GM10266 (cell line): Measurements from ENCODE around the gene WNT3.
"Not testable (repeated sequence)": the region's sequence is repeated elsewhere in the genome, so short reads cannot be mapped to it uniquely, and the experiment has no call there.

Source experiments
- DNase-seq: peaks from one replicate; pipeline ENCODE4 v3.0.0; 2012; ENCODE audit errors: extremely low spot score
- TF ChIP-seq, protein P1 (sequence below): IDR thresholded peaks from 2 replicates; pipeline ENCODE4 v1.5.1; 2012; ENCODE audit warnings: mild to moderate bottlenecking, low read depth; ENCODE audit not compliant: control insufficient read depth, insufficient read depth; ENCODE audit errors: missing control alignments

WNT3 gene

DNA sequence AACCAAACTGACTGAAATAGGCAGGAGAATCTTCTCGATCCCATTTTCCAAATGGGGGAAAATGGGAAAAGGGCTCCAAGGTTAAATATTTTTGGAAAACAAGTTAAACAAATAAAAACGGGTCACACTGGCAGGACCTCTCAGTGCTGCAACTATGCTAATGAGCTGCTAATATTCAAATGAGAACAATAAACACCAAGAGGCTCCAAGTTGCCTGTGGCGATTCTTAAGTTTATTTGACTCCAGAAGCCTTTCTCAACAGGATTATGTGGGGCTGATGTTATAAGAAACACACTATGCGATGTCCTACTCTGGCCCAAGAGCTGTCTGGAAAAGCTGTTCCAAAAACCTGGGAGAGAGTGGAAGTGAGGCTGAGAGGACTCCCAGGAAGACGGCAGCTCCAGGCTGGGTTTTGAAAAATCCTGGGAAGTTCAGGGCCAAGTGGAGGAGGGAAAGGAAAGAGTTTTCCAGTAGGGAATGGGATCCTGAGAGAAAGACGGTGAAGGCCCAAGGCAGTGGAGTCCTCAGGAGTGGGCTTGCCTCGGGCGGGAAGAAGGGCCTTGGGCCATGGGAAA, 21.4 kb downstream of the WNT3 start:
- no peak for DNase-seq
- TF ChIP-seq, protein P1, sequence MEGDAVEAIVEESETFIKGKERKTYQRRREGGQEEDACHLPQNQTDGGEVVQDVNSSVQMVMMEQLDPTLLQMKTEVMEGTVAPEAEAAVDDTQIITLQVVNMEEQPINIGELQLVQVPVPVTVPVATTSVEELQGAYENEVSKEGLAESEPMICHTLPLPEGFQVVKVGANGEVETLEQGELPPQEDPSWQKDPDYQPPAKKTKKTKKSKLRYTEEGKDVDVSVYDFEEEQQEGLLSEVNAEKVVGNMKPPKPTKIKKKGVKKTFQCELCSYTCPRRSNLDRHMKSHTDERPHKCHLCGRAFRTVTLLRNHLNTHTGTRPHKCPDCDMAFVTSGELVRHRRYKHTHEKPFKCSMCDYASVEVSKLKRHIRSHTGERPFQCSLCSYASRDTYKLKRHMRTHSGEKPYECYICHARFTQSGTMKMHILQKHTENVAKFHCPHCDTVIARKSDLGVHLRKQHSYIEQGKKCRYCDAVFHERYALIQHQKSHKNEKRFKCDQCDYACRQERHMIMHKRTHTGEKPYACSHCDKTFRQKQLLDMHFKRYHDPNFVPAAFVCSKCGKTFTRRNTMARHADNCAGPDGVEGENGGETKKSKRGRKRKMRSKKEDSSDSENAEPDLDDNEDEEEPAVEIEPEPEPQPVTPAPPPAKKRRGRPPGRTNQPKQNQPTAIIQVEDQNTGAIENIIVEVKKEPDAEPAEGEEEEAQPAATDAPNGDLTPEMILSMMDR, result no peak

DNA sequence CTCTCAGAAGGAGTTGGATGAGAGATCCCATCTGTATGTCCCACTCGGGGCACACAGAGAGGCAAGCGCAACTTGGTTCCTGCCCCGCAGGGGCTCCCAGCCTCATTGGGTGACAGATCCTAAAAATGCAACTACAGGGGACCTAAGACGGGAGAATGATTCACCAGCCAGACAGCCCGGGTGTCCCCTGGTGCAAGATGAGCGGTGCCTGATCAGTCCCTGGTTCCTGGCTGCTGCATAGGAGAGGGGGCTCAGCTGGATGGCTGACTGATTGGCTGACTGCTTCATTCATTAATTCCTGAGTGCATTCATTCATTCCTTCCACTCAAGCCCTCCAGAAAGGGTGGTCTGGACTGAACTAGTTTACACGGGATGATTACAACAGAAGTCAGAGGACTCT, 22.0 kb downstream of the WNT3 start:
- no peak for DNase-seq
- TF ChIP-seq, protein P1, result no peak

DNA sequence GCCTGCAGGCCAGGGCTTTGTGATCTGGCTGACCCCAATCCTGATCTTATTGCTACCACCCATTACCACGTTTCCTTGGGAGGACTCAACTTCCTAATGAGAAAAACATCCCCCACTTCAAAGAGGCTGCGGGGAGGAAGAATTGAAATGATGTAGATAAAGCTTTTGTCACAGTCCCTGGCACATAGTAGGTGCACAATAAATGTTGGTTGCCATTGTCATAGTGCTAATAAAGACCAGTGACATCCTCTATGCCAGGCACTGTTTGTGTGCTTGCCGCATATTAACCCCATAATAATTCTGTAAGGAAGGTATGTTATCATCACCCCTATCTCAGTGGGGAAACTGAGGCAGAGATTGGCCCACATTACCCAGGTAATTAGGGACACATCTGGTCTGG, 22.4 kb downstream of the WNT3 start:
- TF ChIP-seq, protein P1, result no peak
- no peak for DNase-seq

DNA sequence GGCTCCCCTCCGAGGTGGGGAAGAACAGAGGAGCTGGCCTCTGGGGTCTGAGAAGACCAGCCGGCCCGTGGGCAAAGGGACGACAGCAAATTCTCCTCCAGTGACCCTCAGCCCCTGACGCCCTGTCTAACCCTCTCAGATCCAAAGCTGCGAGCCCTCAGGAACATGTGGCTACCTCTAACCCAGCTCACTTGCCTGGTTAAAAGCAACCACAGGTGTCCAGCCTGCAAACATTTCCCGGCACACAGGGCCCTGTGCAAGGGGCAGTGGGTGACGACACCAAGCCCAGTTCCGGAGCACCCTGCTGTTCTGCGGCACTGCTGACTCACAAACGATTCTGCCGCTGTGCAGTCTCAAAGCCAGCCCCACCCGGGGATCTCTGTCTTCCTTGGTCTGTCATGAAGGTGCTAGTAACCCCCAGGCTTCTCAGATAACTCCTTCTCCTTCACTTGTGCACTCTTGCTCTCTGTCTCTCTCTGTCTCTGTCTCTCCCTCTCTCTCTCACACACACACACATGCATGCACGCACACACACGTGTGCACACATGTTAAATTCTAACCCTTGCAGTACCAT, 23.0 kb downstream of the WNT3 start:
- TF ChIP-seq, protein P1, result no peak

DNA sequence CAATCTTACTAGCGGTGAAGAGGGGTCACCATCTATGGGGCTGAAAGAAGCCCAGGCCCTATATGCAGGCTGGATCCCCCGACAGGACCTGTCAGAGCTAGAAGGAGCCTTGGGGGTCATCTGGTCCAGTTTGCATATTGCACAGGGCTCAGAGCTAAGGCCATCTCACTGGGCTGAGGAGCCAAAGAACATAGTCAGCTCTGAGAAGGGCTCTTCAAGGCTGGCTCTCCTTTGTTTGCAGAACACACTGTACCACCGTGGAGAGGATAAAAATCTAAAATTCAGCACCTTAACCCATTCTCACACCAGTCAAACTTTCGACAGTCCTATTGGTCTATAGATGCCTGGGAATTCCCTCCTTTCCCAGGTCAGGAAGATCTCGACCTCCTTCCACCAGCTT, 24.2 kb downstream of the WNT3 start:
- no peak for DNase-seq
- TF ChIP-seq, protein P1, result no peak

More for the DNA sequence above, 23.0 kb downstream of the WNT3 start:
- DNase-seq, result no peak

DNA sequence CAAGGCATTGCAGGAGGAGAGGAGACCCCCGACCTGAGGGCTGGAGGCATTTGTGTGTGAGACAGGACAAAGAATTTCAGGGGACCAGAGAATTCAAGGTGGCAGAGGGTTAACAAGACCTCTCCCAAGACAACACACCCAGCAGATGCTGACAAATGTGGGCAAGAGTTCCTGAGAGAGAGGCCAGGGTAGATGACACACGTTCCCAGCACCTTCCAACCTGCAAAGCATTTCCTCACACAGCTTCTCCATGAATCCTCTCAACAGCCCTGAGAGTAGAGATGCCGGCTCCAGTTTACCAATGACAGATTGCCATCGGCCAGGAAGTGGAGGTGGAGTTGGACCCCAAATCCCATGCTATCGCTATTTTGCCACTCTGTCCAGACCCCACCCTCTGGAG, 25.0 kb downstream of the WNT3 start:
- no peak for DNase-seq
- TF ChIP-seq, protein P1, result no peak

DNA sequence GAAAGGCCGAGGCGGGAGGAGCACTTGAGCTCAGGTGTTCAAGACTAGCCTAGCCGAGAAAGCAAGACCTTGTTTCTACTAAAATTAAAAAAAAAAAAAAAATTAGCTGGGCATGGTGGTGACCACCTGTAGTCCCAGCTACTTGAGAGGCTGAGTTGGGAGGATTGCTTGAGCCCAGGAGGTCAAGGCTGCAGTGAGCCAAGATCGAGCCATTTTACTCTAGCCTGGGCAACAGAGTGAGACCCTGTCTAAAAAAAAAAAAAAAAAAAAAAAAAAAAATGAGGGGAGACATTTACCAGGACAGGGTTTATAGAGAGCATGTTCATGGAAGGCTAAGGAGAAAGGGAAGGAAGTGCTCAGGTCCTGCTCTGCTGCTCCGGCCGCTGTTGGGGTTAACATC, 25.5 kb downstream of the WNT3 start:
- DNase-seq, result not testable (repeated sequence)

DNA sequence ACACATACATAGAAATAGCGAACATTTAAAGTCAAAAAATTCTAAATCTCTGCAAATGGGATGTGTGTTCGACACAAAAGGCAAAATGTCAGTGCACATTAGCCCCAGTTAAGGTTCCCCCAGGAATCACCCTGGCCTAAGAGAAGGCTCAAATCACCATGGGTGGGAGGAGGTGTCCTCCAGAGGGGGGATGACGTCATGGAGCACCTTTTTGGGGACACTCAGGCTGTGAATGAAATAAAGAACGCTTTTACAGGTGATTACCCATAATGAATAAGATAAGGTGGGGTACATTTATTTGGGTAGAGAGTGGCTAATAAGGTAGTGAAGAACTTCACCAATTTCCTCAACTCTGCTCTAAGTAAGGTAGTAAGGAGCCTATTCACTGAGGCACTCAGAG, 26.4 kb downstream of the WNT3 start:
- TF ChIP-seq, protein P1, result no peak
- no peak for DNase-seq
